OCI-LY7 (cell line): ENCODE results near the gene EXOC4.

Source experiments
- EZH2phosphoT487 ChIP-seq: fragments of 200-600 bp; sonication (generic); IDR thresholded peaks from 2 replicates; pipeline ENCODE4 v1.6.1; 2018; ENCODE audit warnings: low read depth, borderline replicate concordance, mild to moderate bottlenecking, mixed run types, antibody characterized with exemption, low read length, moderate library complexity, mixed read lengths
- TF ChIP-seq, protein P1 (sequence below): fragments of 200-600 bp; sonication (generic); conservative IDR thresholded peaks from 2 replicates; pipeline ENCODE4 v1.5.1; 2014; ENCODE audit warnings: mild to moderate bottlenecking, antibody characterized with exemption, low read length, moderate library complexity, mixed read lengths

DNA sequence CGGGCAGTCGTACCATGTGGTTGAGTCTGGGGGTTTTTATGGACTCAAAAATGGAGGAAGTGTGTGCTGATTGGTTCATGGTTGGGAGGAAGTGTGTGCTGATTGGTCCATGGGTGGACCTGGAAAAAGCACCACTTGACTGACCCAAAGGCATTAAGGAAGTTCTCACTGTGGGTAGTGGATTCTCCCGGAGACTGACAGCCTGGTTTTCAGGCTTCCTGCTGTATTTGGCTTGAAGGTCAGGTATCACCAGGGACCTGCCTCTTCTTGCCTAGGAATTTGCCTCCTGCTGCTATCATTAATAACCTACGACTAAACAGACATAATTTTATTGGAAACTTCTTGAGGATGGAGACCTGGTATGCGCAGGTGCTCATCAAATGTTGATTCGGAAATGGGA is 605.4 kb downstream of the EXOC4 start:
- TF ChIP-seq, protein P1, sequence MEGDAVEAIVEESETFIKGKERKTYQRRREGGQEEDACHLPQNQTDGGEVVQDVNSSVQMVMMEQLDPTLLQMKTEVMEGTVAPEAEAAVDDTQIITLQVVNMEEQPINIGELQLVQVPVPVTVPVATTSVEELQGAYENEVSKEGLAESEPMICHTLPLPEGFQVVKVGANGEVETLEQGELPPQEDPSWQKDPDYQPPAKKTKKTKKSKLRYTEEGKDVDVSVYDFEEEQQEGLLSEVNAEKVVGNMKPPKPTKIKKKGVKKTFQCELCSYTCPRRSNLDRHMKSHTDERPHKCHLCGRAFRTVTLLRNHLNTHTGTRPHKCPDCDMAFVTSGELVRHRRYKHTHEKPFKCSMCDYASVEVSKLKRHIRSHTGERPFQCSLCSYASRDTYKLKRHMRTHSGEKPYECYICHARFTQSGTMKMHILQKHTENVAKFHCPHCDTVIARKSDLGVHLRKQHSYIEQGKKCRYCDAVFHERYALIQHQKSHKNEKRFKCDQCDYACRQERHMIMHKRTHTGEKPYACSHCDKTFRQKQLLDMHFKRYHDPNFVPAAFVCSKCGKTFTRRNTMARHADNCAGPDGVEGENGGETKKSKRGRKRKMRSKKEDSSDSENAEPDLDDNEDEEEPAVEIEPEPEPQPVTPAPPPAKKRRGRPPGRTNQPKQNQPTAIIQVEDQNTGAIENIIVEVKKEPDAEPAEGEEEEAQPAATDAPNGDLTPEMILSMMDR = no peak
- TF ChIP-seq EZH2phosphoT487 = no peak
